ENCODE results near the gene PSPH. TPM values are rescaled to one million over a fixed set of nuclear protein-coding genes. Genes with fewer than 3 reads are reported as not detected.

The PSPH gene
- total RNA-seq, 1 experiment from 2014 or later, result 50.7 TPM

GRCh38 chr7:56086761-56087160 is 35.5 kb upstream of the PSPH start:
- TF ChIP-seq EZH2phosphoT487 (IDR thresholded peaks at IDR 0.05; ENCODE audit: borderline replicate concordance), result no peak
- TF ChIP-seq ELF1 (IDR thresholded peaks at IDR 0.05; ENCODE audit: borderline replicate concordance, low read depth), result no peak
- no peak for TF ChIP-seq JUND (IDR thresholded peaks at IDR 0.05)
- no peak for TF ChIP-seq SP1 (IDR thresholded peaks at IDR 0.05; ENCODE audit: low read depth)
- DNase-seq (ENCODE audit: low read depth, low spot score) (no peak), ATAC-seq (no peak)
- Histone ChIP-seq H3K9me3 (ENCODE audit: control insufficient read depth in 1 of 2, insufficient read depth in 1 of 2, low read depth in 1 of 2, low read length in 2 of 2) (no peaks in the 10 kb centered on the region), H3K36me3 (ENCODE audit: control insufficient read depth in 1 of 2, insufficient read depth in 2 of 2, low read length in 2 of 2) (no peaks in the 10 kb centered on the region; a peak in 1 of 4 replicates), H3K4me1 (ENCODE audit: control insufficient read depth in 1 of 2, insufficient read depth in 2 of 2, low read length in 2 of 2) (peaks cover 0 to 6% of the 10 kb centered on the region in 2 experiments; a peak in 1 of 4 replicates), H3K27me3 (ENCODE audit: insufficient read depth, low read length) (no peaks in the 10 kb centered on the region), H3K9me2 (ENCODE audit: insufficient read depth) (no peaks in the 10 kb centered on the region), H3K79me2 (ENCODE audit: insufficient read depth, low read length) (no peaks in the 10 kb centered on the region), H3K9ac (ENCODE audit: low read length) (no peak overlapping the region), H4K20me1 (ENCODE audit: insufficient read depth) (no peaks in the 10 kb centered on the region), H3K27ac (ENCODE audit: low read depth, low read length) (no peak overlapping the region), H3K4me2 (ENCODE audit: low read length) (no peak overlapping the region), H3K4me3 (replicated peaks in 1 of 2; ENCODE audit: low read depth in 1 of 2, low read length in 2 of 2) (no peak overlapping the region), H2AFZ (ENCODE audit: low read depth, low read length, poor library complexity, severe bottlenecking) (no peak overlapping the region)
- CTCF ChIA-PET, result no interaction called here
- RAD21 ChIA-PET (ENCODE audit: low non-redundant PET in 1 of 2, low total read pairs in 2 of 2, uncharacterized antibody in 2 of 2, unreplicated experiment in 2 of 2), result no interaction called here
- no TSS peak for BruUV-seq (replicated peaks)
- POLR2A ChIA-PET, result no interaction called here
- intact Hi-C loops (cut with micrococcal nuclease), result no loop called here

GRCh38 chr7:56083150-56083785 is 32.0 kb upstream of the PSPH start:
- DNase-seq (ENCODE audit: low read depth, low spot score) (no peak), ATAC-seq (0 out of 2 replicates have a peak, but pooled peaks have one; percentile 21)
- CTCF ChIA-PET, result no interaction called here
- RAD21 ChIA-PET (ENCODE audit: low non-redundant PET in 1 of 2, low total read pairs in 2 of 2, uncharacterized antibody in 2 of 2, unreplicated experiment in 2 of 2), result no interaction called here
- H2AFZ ChIP-seq (ENCODE audit: low read depth, low read length, poor library complexity, severe bottlenecking), result no peak overlapping the region
- H3K4me3 ChIP-seq (replicated peaks in 1 of 2; ENCODE audit: low read depth in 1 of 2, low read length in 2 of 2), result no peak overlapping the region
- no peaks in the 10 kb centered on the region for H3K79me2 ChIP-seq (ENCODE audit: insufficient read depth, low read length)
- no peaks in the 10 kb centered on the region for H3K27me3 ChIP-seq (ENCODE audit: insufficient read depth, low read length)
- H3K9me3 ChIP-seq (ENCODE audit: control insufficient read depth in 1 of 2, insufficient read depth in 1 of 2, low read depth in 1 of 2, low read length in 2 of 2), result no peaks in the 10 kb centered on the region
- intact Hi-C loops (cut with micrococcal nuclease), result no loop called here
- H3K4me2 ChIP-seq (ENCODE audit: low read length), result no peak overlapping the region
- POLR2A ChIA-PET, result interaction anchor here (1.0 kb wide), 1 partner anchor 19 kb away, joined by 3 read pairs; the partner anchor contains the start of gene SUMF2
- H3K9ac ChIP-seq (ENCODE audit: low read length), result no peak overlapping the region
- no peaks in the 10 kb centered on the region for H3K9me2 ChIP-seq (ENCODE audit: insufficient read depth)
- no peak overlapping the region for H3K27ac ChIP-seq (ENCODE audit: low read depth, low read length)
- no TSS peak for BruUV-seq (replicated peaks)
- H3K36me3 ChIP-seq (ENCODE audit: control insufficient read depth in 1 of 2, insufficient read depth in 2 of 2, low read length in 2 of 2), result peaks cover 7 to 9% of the 10 kb centered on the region in 2 experiments; a peak in 3 of 4 replicates
- peaks cover 0 to 6% of the 10 kb centered on the region in 2 experiments; a peak in 1 of 4 replicates for H3K4me1 ChIP-seq (ENCODE audit: control insufficient read depth in 1 of 2, insufficient read depth in 2 of 2, low read length in 2 of 2)
- H4K20me1 ChIP-seq (ENCODE audit: insufficient read depth), result no peaks in the 10 kb centered on the region
- TF ChIP-seq FOSL1 (IDR thresholded peaks at IDR 0.05; ENCODE audit: low read depth) (no peak), POLR2AphosphoS5 (IDR thresholded peaks at IDR 0.05; ENCODE audit: low read depth, low read length) (no peak), ZFX (IDR thresholded peaks at IDR 0.05) (no peak), TCF7L2 (IDR thresholded peaks at IDR 0.05; ENCODE audit: borderline replicate concordance, extremely low read depth, insufficient read depth, insufficient read length) (no peak), EZH2phosphoT487 (IDR thresholded peaks at IDR 0.05; ENCODE audit: borderline replicate concordance) (no peak), RAD21 (IDR thresholded peaks at IDR 0.05; ENCODE audit: low read depth) (no peak), CBX3 (IDR thresholded peaks at IDR 0.05; ENCODE audit: low read depth) (no peak), SIN3A (IDR thresholded peaks at IDR 0.05; ENCODE audit: low read depth) (no peak), CTCF (IDR thresholded peaks at IDR 0.05 in 2 of 3, conservative IDR thresholded peaks at IDR 0.05 in 1 of 3; ENCODE audit: borderline replicate concordance in 1 of 3, insufficient read depth in 1 of 3, low read depth in 2 of 3, low read length in 2 of 3) (no peak), EZH2 (IDR thresholded peaks at IDR 0.05) (no peak), POLR2A (IDR thresholded peaks at IDR 0.05; ENCODE audit: borderline replicate concordance, extremely low read depth, insufficient read depth, insufficient read length) (no peak), MAX (IDR thresholded peaks at IDR 0.05) (no peak), CEBPB (IDR thresholded peaks at IDR 0.05; ENCODE audit: low read depth) (no peak), ELF1 (IDR thresholded peaks at IDR 0.05; ENCODE audit: borderline replicate concordance, low read depth) (no peak)
- TF ChIP-seq, protein P1, sequence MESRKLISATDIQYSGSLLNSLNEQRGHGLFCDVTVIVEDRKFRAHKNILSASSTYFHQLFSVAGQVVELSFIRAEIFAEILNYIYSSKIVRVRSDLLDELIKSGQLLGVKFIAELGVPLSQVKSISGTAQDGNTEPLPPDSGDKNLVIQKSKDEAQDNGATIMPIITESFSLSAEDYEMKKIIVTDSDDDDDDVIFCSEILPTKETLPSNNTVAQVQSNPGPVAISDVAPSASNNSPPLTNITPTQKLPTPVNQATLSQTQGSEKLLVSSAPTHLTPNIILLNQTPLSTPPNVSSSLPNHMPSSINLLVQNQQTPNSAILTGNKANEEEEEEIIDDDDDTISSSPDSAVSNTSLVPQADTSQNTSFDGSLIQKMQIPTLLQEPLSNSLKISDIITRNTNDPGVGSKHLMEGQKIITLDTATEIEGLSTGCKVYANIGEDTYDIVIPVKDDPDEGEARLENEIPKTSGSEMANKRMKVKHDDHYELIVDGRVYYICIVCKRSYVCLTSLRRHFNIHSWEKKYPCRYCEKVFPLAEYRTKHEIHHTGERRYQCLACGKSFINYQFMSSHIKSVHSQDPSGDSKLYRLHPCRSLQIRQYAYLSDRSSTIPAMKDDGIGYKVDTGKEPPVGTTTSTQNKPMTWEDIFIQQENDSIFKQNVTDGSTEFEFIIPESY (IDR thresholded peaks at IDR 0.05; ENCODE audit: extremely low read depth, insufficient replicate concordance, low read length), result no peak
